Natural killer cell treated with Interleukin-12 subunit alpha and Interleukin-12 subunit beta and Interleukin-15 and Interleukin-18, amount 100 ng/mL, for 72 hours (primary cell): ENCODE data around the gene EPB41L4B. TPM values are rescaled to one million over a fixed set of nuclear protein-coding genes. Genes with fewer than 3 reads are reported as not detected.

Experiments
- ATAC-seq, 2 donors: fragments of 150-1000 bp; cut with Tn5 transposase in 1 of 2; sonication (Bioruptor Pico), chemical (Tn5 transposase) in 1 of 2; 2 replicates each; pipeline ENCODE4 v1.10.0; 2021
- DNase-seq: peaks from one replicate; pipeline ENCODE4 v3.0.0; 2022; ENCODE audit warnings: low spot score
- H3K27ac Mint-ChIP-seq, 2 donors: 1 replicate in 1 of 2; 2 replicates in 1 of 2; pipeline ENCODE4 v1.8.0; 2022; ENCODE audit warnings: mixed read lengths in 2 of 2, mild to moderate bottlenecking in 1 of 2, moderate library complexity in 1 of 2
- H3K27me3 Mint-ChIP-seq, 2 donors: 1 replicate in 1 of 2; 2 replicates in 1 of 2; pipeline ENCODE4 v1.8.0; 2022; ENCODE audit warnings: mixed read lengths in 2 of 2
- H3K36me3 Mint-ChIP-seq: one replicate; pipeline ENCODE4 v1.8.0; 2022; ENCODE audit warnings: mixed read lengths
- H3K4me1 Mint-ChIP-seq, 2 donors: 1 replicate in 1 of 2; 2 replicates in 1 of 2; pipeline ENCODE4 v1.8.0; 2022; ENCODE audit warnings: low read depth in 2 of 2, mixed read lengths in 2 of 2, mild to moderate bottlenecking in 1 of 2
- H3K4me3 Mint-ChIP-seq: one replicate; pipeline ENCODE4 v1.8.0; 2022; ENCODE audit warnings: mixed read lengths
- H3K9me3 Mint-ChIP-seq: 2 replicates; pipeline ENCODE4 v1.8.0; 2022; ENCODE audit warnings: mixed read lengths
- total RNA-seq, 2 donors: library from RNA; stranded (reverse); gene quantifications; one replicate each; pipeline ENCODE4 v1.2.3, GENCODE V29; 2022

EPB41L4B gene
- total RNA-seq, 2 donors from 2014 or later: 0.14 TPM; not detected in 1

- Mint-ChIP-seq H3K36me3 (no peaks in the 10 kb centered on the region), H3K27me3 (peaks cover 25 to 29% of the 10 kb centered on the region in 2 donors), H3K27ac (no peak overlapping the region), H3K4me1 (peaks cover 0 to 2% of the 10 kb centered on the region in 2 donors), H3K4me3 (no peak overlapping the region), H3K9me3 (no peaks in the 10 kb centered on the region)
- DNase-seq: no peak
- no peak for ATAC-seq
Measured at GRCh38 chr9:109171926-109172325, 148.9 kb downstream of the EPB41L4B start.

GRCh38 chr9:109168170-109168569 is 152.7 kb downstream of the EPB41L4B start:
- Mint-ChIP-seq H3K36me3 (no peaks in the 10 kb centered on the region), H3K4me1 (peaks cover 0 to 2% of the 10 kb centered on the region in 2 donors), H3K9me3 (no peaks in the 10 kb centered on the region), H3K27me3 (peaks cover 42 to 54% of the 10 kb centered on the region in 2 donors), H3K4me3 (no peak overlapping the region), H3K27ac (no peak overlapping the region)
- DNase-seq (no peak), ATAC-seq (no peak)

GRCh38 chr9:109167716-109168115 is 153.1 kb downstream of the EPB41L4B start:
- no peak overlapping the region for H3K4me3 Mint-ChIP-seq
- DNase-seq: no peak
- peaks cover 0 to 2% of the 10 kb centered on the region in 2 donors for H3K4me1 Mint-ChIP-seq
- H3K27ac Mint-ChIP-seq: no peak overlapping the region
- ATAC-seq: no peak
- no peaks in the 10 kb centered on the region for H3K9me3 Mint-ChIP-seq
- no peaks in the 10 kb centered on the region for H3K36me3 Mint-ChIP-seq
- peaks cover 44 to 54% of the 10 kb centered on the region in 2 donors for H3K27me3 Mint-ChIP-seq

GRCh38 chr9:109166771-109167601 is 153.9 kb downstream of the EPB41L4B start, which contains the start of gene FRRS1L:
Gene FRRS1L, minus strand, starts transcription at chr9:109167249. Its CDS starts 111 bp downstream, at chr9:109167138.
- peaks cover 0 to 2% of the 10 kb centered on the region in 2 donors for H3K4me1 Mint-ChIP-seq
- H3K27me3 Mint-ChIP-seq: peaks cover 42 to 51% of the 10 kb centered on the region in 2 donors
- no peak for ATAC-seq

GRCh38 chr9:109166171-109166770 is 154.6 kb downstream of the EPB41L4B start:
- H3K36me3 Mint-ChIP-seq: no peaks in the 10 kb centered on the region
- H3K27ac Mint-ChIP-seq: no peak overlapping the region
- H3K27me3 Mint-ChIP-seq: peaks cover 41 to 48% of the 10 kb centered on the region in 2 donors
- no peak for DNase-seq
- H3K9me3 Mint-ChIP-seq: no peaks in the 10 kb centered on the region
- ATAC-seq: no peak
- no peak overlapping the region for H3K4me3 Mint-ChIP-seq
- H3K4me1 Mint-ChIP-seq: peaks cover 0 to 2% of the 10 kb centered on the region in 2 donors

More at GRCh38 chr9:109166771-109167601, 153.9 kb downstream of the EPB41L4B start, which contains the start of gene FRRS1L:
- Mint-ChIP-seq H3K9me3 (no peaks in the 10 kb centered on the region), H3K4me3 (no peak within 1 kb of the TSS), H3K36me3 (no peaks in the 10 kb centered on the region), H3K27ac (no peak within 1 kb of the TSS)
- no peak for DNase-seq

- peaks cover 42 to 49% of the 10 kb centered on the region in 2 donors for H3K27me3 Mint-ChIP-seq
Measured at GRCh38 chr9:109164042-109164441, 156.8 kb downstream of the EPB41L4B start.

GRCh38 chr9:109163194-109163593 is 157.7 kb downstream of the EPB41L4B start:
- Mint-ChIP-seq H3K27ac (no peak overlapping the region), H3K36me3 (no peaks in the 10 kb centered on the region)

More at GRCh38 chr9:109164042-109164441, 156.8 kb downstream of the EPB41L4B start:
- Mint-ChIP-seq H3K36me3 (no peaks in the 10 kb centered on the region), H3K4me1 (peaks cover 0 to 2% of the 10 kb centered on the region in 2 donors), H3K4me3 (no peak overlapping the region), H3K9me3 (no peaks in the 10 kb centered on the region), H3K27ac (no peak overlapping the region)
- DNase-seq (no peak), ATAC-seq (peak; percentile 13 to 26)

GRCh38 chr9:109162677-109163076 is 158.2 kb downstream of the EPB41L4B start:
- Mint-ChIP-seq H3K9me3 (no peaks in the 10 kb centered on the region), H3K4me3 (no peak overlapping the region), H3K4me1 (peaks cover 0 to 2% of the 10 kb centered on the region in 2 donors), H3K36me3 (no peaks in the 10 kb centered on the region), H3K27ac (no peak overlapping the region), H3K27me3 (peaks cover 42 to 53% of the 10 kb centered on the region in 2 donors)
- DNase-seq (no peak), ATAC-seq (no peak)

More at GRCh38 chr9:109163194-109163593, 157.7 kb downstream of the EPB41L4B start:
- Mint-ChIP-seq H3K4me1 (peaks cover 0 to 2% of the 10 kb centered on the region in 2 donors), H3K9me3 (no peaks in the 10 kb centered on the region), H3K27me3 (peaks cover 43 to 51% of the 10 kb centered on the region in 2 donors), H3K4me3 (no peak overlapping the region)
- DNase-seq (no peak), ATAC-seq (no peak)

GRCh38 chr9:109161471-109161870 is 159.4 kb downstream of the EPB41L4B start:
- Mint-ChIP-seq H3K27me3 (peaks cover 42 to 49% of the 10 kb centered on the region in 2 donors), H3K4me1 (no peaks in the 10 kb centered on the region), H3K27ac (no peak overlapping the region), H3K4me3 (no peak overlapping the region), H3K9me3 (no peaks in the 10 kb centered on the region), H3K36me3 (no peaks in the 10 kb centered on the region)
- ATAC-seq (no peak), DNase-seq (no peak)

- Mint-ChIP-seq H3K9me3 (no peaks in the 10 kb centered on the region), H3K27ac (no peak overlapping the region), H3K4me3 (no peak overlapping the region), H3K27me3 (peaks cover 30 to 33% of the 10 kb centered on the region in 2 donors), H3K36me3 (no peaks in the 10 kb centered on the region), H3K4me1 (no peaks in the 10 kb centered on the region)
- ATAC-seq: no peak
- no peak for DNase-seq
Measured at GRCh38 chr9:109159583-109159982, 161.3 kb downstream of the EPB41L4B start.

- H3K9me3 Mint-ChIP-seq: no peaks in the 10 kb centered on the region
- H3K27me3 Mint-ChIP-seq: peaks cover 24 to 30% of the 10 kb centered on the region in 2 donors
- no peak overlapping the region for H3K4me3 Mint-ChIP-seq
- no peaks in the 10 kb centered on the region for H3K4me1 Mint-ChIP-seq
- ATAC-seq (no peak), DNase-seq (no peak)
- no peaks in the 10 kb centered on the region for H3K36me3 Mint-ChIP-seq
- no peak overlapping the region for H3K27ac Mint-ChIP-seq
Measured at GRCh38 chr9:109158651-109159050, 162.2 kb downstream of the EPB41L4B start.

- Mint-ChIP-seq H3K27ac (no peak overlapping the region), H3K4me1 (no peaks in the 10 kb centered on the region), H3K36me3 (no peaks in the 10 kb centered on the region), H3K9me3 (no peaks in the 10 kb centered on the region), H3K4me3 (no peak overlapping the region), H3K27me3 (peaks cover 24 to 28% of the 10 kb centered on the region in 2 donors)
- no peak for ATAC-seq
- DNase-seq: no peak
Measured at GRCh38 chr9:109156708-109157107, 164.2 kb downstream of the EPB41L4B start.

GRCh38 chr9:109150925-109151545 is 169.8 kb downstream of the EPB41L4B start:
- no peak overlapping the region for H3K4me3 Mint-ChIP-seq
- no peak overlapping the region for H3K27ac Mint-ChIP-seq
- no peaks in the 10 kb centered on the region for H3K4me1 Mint-ChIP-seq
- H3K9me3 Mint-ChIP-seq: no peaks in the 10 kb centered on the region
- H3K27me3 Mint-ChIP-seq: peaks cover 0 to 11% of the 10 kb centered on the region in 2 donors
- no peak for DNase-seq
- H3K36me3 Mint-ChIP-seq: no peaks in the 10 kb centered on the region
- no peak for ATAC-seq
